Left colon (tissue), 2 donors: ENCODE data around the gene C5orf52. TPM values are rescaled to one million over a fixed set of nuclear protein-coding genes. Genes with fewer than 3 reads are reported as not detected.
A peak's percentile ranks its signal among the peaks of the same experiment; 100 is the strongest.
"Not testable (repeated sequence)": the region's sequence is repeated elsewhere in the genome, so short reads cannot be mapped to it uniquely, and the experiment has no call there.

ENCODE experiments used
- ATAC-seq: fragments of 200-7000 bp; cut with Tn5 transposase; one replicate; pipeline ENCODE4 v1.9.1; 2020; ENCODE audit warnings: mild to moderate bottlenecking, moderate library complexity
- DNase-seq, 2 donors: peaks; one replicate each; pipeline ENCODE4 v3.0.0-alpha.2; 2020
- intact Hi-C, 2 donors: fragments of 100-400 bp; cut with DNase I in 1 of 2; cut with micrococcal nuclease in 1 of 2; formaldehyde crosslinking; loops; one replicate each; pipeline versions ENCODE4 v1.11.2 to v1.14.0; 2022; cut with DNase I, micrococcal nuclease
- total RNA-seq, 2 donors: library from RNA; stranded (reverse); fragmentation: NEBNext Ultra II Directional; extraction: Animal tissue kit (Norgen Biotek cat#: 25700); gene quantifications; one replicate each; pipeline ENCODE4 v1.2.1, GENCODE V29; 2021
- donor health status: DM: no; HTN: no; CAD: no.
- donor health status: DM: yes; HTN: yes; CAD: no.

The C5orf52 gene
- total RNA-seq, 2 donors from 2014 or later, result 3.6 to 3.9 TPM

- no peak for DNase-seq
- ATAC-seq, result no peak
- intact Hi-C loops, result no loop called here
Measured at GRCh38 chr5:157710882-157711281, 39.5 kb downstream of the C5orf52 start.

GRCh38 chr5:157713830-157714595, 42.7 kb downstream of the C5orf52 start:
- intact Hi-C loops, result no loop called here
- ATAC-seq (no peak), DNase-seq (no peak)

GRCh38 chr5:157714596-157714864, 43.2 kb downstream of the C5orf52 start:
- intact Hi-C loops, result no loop called here
- ATAC-seq, result no peak
- DNase-seq, result no peak

- intact Hi-C loops, result loop anchor here in 1 of 2 donors (5.0 kb wide), 1 partner anchor 391 kb away; no protein-coding TSS in a partner anchor
- DNase-seq (peak in 1 of 2 donors; percentile 23), ATAC-seq (peak; percentile 95)
Measured at GRCh38 chr5:157718519-157718918, 47.2 kb downstream of the C5orf52 start.

- ATAC-seq, result no peak
- intact Hi-C loops, result loop anchor here in 1 of 2 donors (5.0 kb wide), 1 partner anchor 392 kb away; no protein-coding TSS in a partner anchor
- DNase-seq, result no peak
Measured at GRCh38 chr5:157719245-157719644, 47.9 kb downstream of the C5orf52 start.

- peak; percentile 51 for ATAC-seq
- intact Hi-C loops, result no loop called here
- DNase-seq, result peak; percentile 24 to 40
Measured at GRCh38 chr5:157721159-157721558, 49.8 kb downstream of the C5orf52 start.

GRCh38 chr5:157722895-157723294, 51.6 kb downstream of the C5orf52 start:
- DNase-seq, ATAC-seq, intact Hi-C loops: not testable (repeated sequence)

- intact Hi-C loops, DNase-seq, ATAC-seq: not testable (repeated sequence)
Measured at GRCh38 chr5:157726607-157727006, 55.3 kb downstream of the C5orf52 start.

- intact Hi-C loops, DNase-seq, ATAC-seq: not testable (repeated sequence)
Measured at GRCh38 chr5:157727858-157728257, 56.5 kb downstream of the C5orf52 start.

Other genes starting within 250 kb of the C5orf52 start
- under 1 TPM in 1 of 2 donors, not detected in 1; 0.84 TPM for gene NIPAL4, start 211.3 kb upstream of the C5orf52 start, total RNA-seq
- 1 to 10 TPM; 2.7 to 9.1 TPM for gene ADAM19, start 95.8 kb upstream of the C5orf52 start, total RNA-seq
- under 1 TPM; 0.15 to 0.28 TPM for gene SOX30, start 19.1 kb upstream of the C5orf52 start, total RNA-seq
- gene THG1L, start 59.9 kb downstream of the C5orf52 start, total RNA-seq, result 10 to 100 TPM; 11.6 to 14.5 TPM
- gene LSM11, start 72.2 kb downstream of the C5orf52 start, total RNA-seq, result 1 to 10 TPM; 3.6 to 4.0 TPM
- gene CLINT1, start 187.6 kb downstream of the C5orf52 start, total RNA-seq, result 100 to 1,000 TPM; 108 to 139 TPM